Thyroid gland (tissue), 4 donors: ENCODE measurements around the gene CPVL.

Experiments used
- POLR2A ChIP-seq, 2 donors: fragments of 450-650 bp; IDR thresholded peaks; one replicate each; pipeline ENCODE4 v1.6.1; 2017; ENCODE audit warnings: antibody characterized with exemption in 2 of 2, mild to moderate bottlenecking in 2 of 2, moderate library complexity in 1 of 2
- TF ChIP-seq, protein P1 (sequence below), 6 experiments: fragments of 200-600 bp in 3 of 6; fragments of 450-650 bp in 3 of 6; sonication (generic) in 3 of 6; IDR thresholded peaks; one replicate each; pipeline ENCODE4 v1.5.1; 2016 to 2019; ENCODE audit warnings: antibody characterized with exemption in 6 of 6, mild to moderate bottlenecking in 2 of 6, inconsistent platforms in 1 of 6, moderate library complexity in 1 of 6

DNA sequence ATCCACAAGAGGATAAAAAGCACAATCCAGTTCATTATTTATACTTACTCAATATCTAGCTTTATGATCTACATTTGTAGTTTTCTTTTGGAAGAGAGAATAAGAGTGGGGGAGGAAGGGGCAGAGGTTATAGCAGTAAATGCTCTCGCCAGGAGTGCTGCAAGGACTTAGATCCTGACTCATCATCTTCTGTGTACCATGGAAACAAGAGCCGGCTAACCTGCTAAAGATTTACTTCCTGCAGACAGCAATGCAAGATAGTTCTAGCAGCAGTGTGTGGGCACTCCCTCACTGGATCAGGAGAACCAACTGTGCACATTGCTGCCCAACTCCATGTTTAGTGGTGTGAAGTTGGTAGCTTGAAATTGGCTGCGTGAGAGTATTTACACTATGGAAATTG, 140.5 kb downstream of the CPVL start:
- TF ChIP-seq, protein P1, sequence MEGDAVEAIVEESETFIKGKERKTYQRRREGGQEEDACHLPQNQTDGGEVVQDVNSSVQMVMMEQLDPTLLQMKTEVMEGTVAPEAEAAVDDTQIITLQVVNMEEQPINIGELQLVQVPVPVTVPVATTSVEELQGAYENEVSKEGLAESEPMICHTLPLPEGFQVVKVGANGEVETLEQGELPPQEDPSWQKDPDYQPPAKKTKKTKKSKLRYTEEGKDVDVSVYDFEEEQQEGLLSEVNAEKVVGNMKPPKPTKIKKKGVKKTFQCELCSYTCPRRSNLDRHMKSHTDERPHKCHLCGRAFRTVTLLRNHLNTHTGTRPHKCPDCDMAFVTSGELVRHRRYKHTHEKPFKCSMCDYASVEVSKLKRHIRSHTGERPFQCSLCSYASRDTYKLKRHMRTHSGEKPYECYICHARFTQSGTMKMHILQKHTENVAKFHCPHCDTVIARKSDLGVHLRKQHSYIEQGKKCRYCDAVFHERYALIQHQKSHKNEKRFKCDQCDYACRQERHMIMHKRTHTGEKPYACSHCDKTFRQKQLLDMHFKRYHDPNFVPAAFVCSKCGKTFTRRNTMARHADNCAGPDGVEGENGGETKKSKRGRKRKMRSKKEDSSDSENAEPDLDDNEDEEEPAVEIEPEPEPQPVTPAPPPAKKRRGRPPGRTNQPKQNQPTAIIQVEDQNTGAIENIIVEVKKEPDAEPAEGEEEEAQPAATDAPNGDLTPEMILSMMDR (IDR thresholded peaks at IDR 0.05): no peak
- TF ChIP-seq POLR2A (IDR thresholded peaks at IDR 0.05): no peak
